HepG2 (cell line): ENCODE measurements around the gene HSP90AB1. TPM values are rescaled to one million over a fixed set of nuclear protein-coding genes. Genes with fewer than 3 reads are reported as not detected.

Experiments used
- ADNP ChIP-seq: sonication (generic); formaldehyde crosslinking; IDR thresholded peaks from 2 replicates; pipeline ENCODE4 v1.4.0; 2020; ENCODE audit warnings: missing genetic modification reagents
- GMEB2 ChIP-seq: IDR thresholded peaks from 2 replicates; pipeline ENCODE4 v1.6.1; 2016; ENCODE audit warnings: missing biosample characterization, missing genetic modification reagents, low read depth
- JUN ChIP-seq: sonication (generic); formaldehyde crosslinking; IDR thresholded peaks from 2 replicates; pipeline ENCODE4 v1.4.0; 2020; ENCODE audit warnings: mild to moderate bottlenecking, missing genetic modification reagents
- KDM2A ChIP-seq: sonication (generic); formaldehyde crosslinking; IDR thresholded peaks from 2 replicates; pipeline ENCODE4 v1.4.0; 2020; ENCODE audit warnings: low read depth, missing genetic modification reagents, borderline replicate concordance
- LRRFIP1 ChIP-seq: sonication (generic); formaldehyde crosslinking; conservative IDR thresholded peaks from 2 replicates; pipeline ENCODE4 v1.4.0; 2020; ENCODE audit warnings: missing genetic modification reagents
- MAF1 ChIP-seq: sonication (generic); formaldehyde crosslinking; IDR thresholded peaks from 2 replicates; pipeline ENCODE4 v1.5.0; 2020; ENCODE audit warnings: missing genetic modification reagents, borderline replicate concordance
- MAFF ChIP-seq: IDR thresholded peaks from 2 replicates; pipeline ENCODE4 v1.6.1; 2011; ENCODE audit warnings: low read depth, low read length, improper control_type of control experiment
- NFRKB ChIP-seq: fragments of 450-650 bp; IDR thresholded peaks from 2 replicates; pipeline ENCODE4 v1.6.1; 2017
- PRDM15 ChIP-seq: sonication (generic); formaldehyde crosslinking; IDR thresholded peaks from 2 replicates; pipeline ENCODE4 v1.4.0; 2020; ENCODE audit warnings: missing genetic modification reagents
- TAF1 ChIP-seq: sonication (generic); formaldehyde crosslinking; IDR thresholded peaks from 2 replicates; pipeline ENCODE4 v1.4.0; 2020; ENCODE audit warnings: missing genetic modification reagents
- TRIM22 ChIP-seq: fragments of 450-650 bp; IDR thresholded peaks from 2 replicates; pipeline ENCODE4 v1.6.1; 2017
- ZFP36L2 ChIP-seq: sonication (generic); formaldehyde crosslinking; IDR thresholded peaks from 2 replicates; pipeline ENCODE4 v1.4.0; 2020; ENCODE audit warnings: missing genetic modification reagents
- ZKSCAN8 ChIP-seq: IDR thresholded peaks from 2 replicates; pipeline ENCODE4 v1.6.1; 2016; ENCODE audit warnings: borderline replicate concordance, missing genetic modification reagents, missing compliant biosample characterization
- ZNF747 ChIP-seq: sonication (generic); formaldehyde crosslinking; IDR thresholded peaks from 2 replicates; pipeline ENCODE4 v1.8.1; 2023; ENCODE audit warnings: missing genetic modification reagents, mild to moderate bottlenecking, borderline replicate concordance
- ZNF770 ChIP-seq: sonication (generic); formaldehyde crosslinking; IDR thresholded peaks from 2 replicates; pipeline ENCODE4 v1.5.0; 2020; ENCODE audit warnings: mild to moderate bottlenecking, missing genetic modification reagents
- ZNF775 ChIP-seq: sonication (generic); formaldehyde crosslinking; IDR thresholded peaks from 2 replicates; pipeline ENCODE4 v1.4.0; 2020; ENCODE audit warnings: missing genetic modification reagents, mild to moderate bottlenecking, moderate library complexity, borderline replicate concordance
- ZNF792 ChIP-seq: IDR thresholded peaks from 2 replicates; pipeline ENCODE4 v1.6.1; 2016
- ZSCAN25 ChIP-seq: sonication (generic); formaldehyde crosslinking; IDR thresholded peaks from 2 replicates; pipeline ENCODE4 v1.8.0; 2022; ENCODE audit warnings: mild to moderate bottlenecking, missing genetic modification reagents
- polyA plus RNA-seq, 8 experiments: library from polyadenylated mRNA; depleted of rRNA in 3 of 8; stranded (reverse) in 7 of 8; unstranded in 1 of 8; fragments of >200 nt; fragmentation: Illumina TruSeq in 4 of 8; extraction: Trizol in 4 of 8; gene quantifications; 2 replicates each; pipeline versions ENCODE4 v1.2.1 to v1.2.3, GENCODE V29; 2011 to 2016; ENCODE audit warnings: low read depth in 4 of 8, missing spikeins in 1 of 8, mixed read lengths in 1 of 8; ENCODE audit not compliant: insufficient read depth in 1 of 8
- total RNA-seq, 5 experiments: library from RNA; depleted of rRNA; stranded (reverse); fragments of >200 nt; fragmentation: Illumina TruSeq; extraction: Trizol; gene quantifications; 2 replicates each; pipeline ENCODE4 v1.2.3, GENCODE V29; 2016; ENCODE audit warnings: low read depth in 1 of 5

The HSP90AB1 gene
- total and polyA plus RNA-seq, 2 of the 13 experiments (the other 11 are each of a cell fraction or from before 2014, with no cell fraction given): 1,325 to 1,472 TPM

- TF ChIP-seq ZSCAN25 (CRISPR knock-in tag) (no peak), ADNP (CRISPR knock-in tag) (no peak), LRRFIP1 (CRISPR knock-in tag) (no peak), ZNF775 (CRISPR knock-in tag) (no peak), TRIM22 (no peak), MAFF (no peak), ZNF747 (CRISPR knock-in tag) (0 out of 2 replicates have a peak, but pooled peaks have one; percentile 48), ZKSCAN8 (CRISPR knock-in tag) (peak; percentile 46; the same call in 1 of the 2 replicates), KDM2A (CRISPR knock-in tag) (peak; percentile 71; the same call in 1 of the 2 replicates), ZNF792 (CRISPR knock-in tag) (peak; percentile 80; the same call in 1 of the 2 replicates), ZFP36L2 (CRISPR knock-in tag) (no peak), MAF1 (CRISPR knock-in tag) (no peak), NFRKB (no peak), ZNF770 (0 out of 2 replicates have a peak, but pooled peaks have one; percentile 30), JUN (no peak), TAF1 (CRISPR knock-in tag) (no peak), PRDM15 (no peak), GMEB2 (CRISPR knock-in tag) (no peak)
These were observed 12.5 kb upstream of the HSP90AB1 start (continued) for GRCh38 chr6:44234101-44235025.
